Stimulated activated CD8-positive, alpha-beta memory T cell treated with anti-CD3 and anti-CD28 coated beads, Interleukin-2, amount 100 ng/mL, for 1 hour (primary cell): ENCODE measurements around the gene NLRC3.

Experiments
- DNase-seq, 2 donors: peaks; one replicate each; pipeline ENCODE4 v3.0.0-alpha.2; 2020; ENCODE audit warnings: low read depth in 2 of 2

The NLRC3 gene

GRCh38 chr16:3597226-3597625 lies 20.0 kb upstream of the NLRC3 start:
- DNase-seq = no peak

- DNase-seq = no peak
These were observed 19.1 kb upstream of the NLRC3 start for GRCh38 chr16:3596101-3596861.

GRCh38 chr16:3595521-3596021 lies 18.4 kb upstream of the NLRC3 start:
- no peak for DNase-seq

GRCh38 chr16:3595110-3595486 lies 17.9 kb upstream of the NLRC3 start:
- DNase-seq = no peak

GRCh38 chr16:3594316-3595109 lies 17.3 kb upstream of the NLRC3 start:
- DNase-seq = no peak

GRCh38 chr16:3592559-3592958 lies 15.4 kb upstream of the NLRC3 start:
- DNase-seq = no peak

- DNase-seq = no peak
These were observed 14.8 kb upstream of the NLRC3 start for GRCh38 chr16:3591991-3592390.

- DNase-seq = no peak
These were observed 14.2 kb upstream of the NLRC3 start for GRCh38 chr16:3591436-3591803.

GRCh38 chr16:3590736-3591435 lies 13.7 kb upstream of the NLRC3 start:
- no peak for DNase-seq

GRCh38 chr16:3589991-3590701 lies 12.9 kb upstream of the NLRC3 start:
- no peak for DNase-seq

GRCh38 chr16:3589441-3589921 lies 12.3 kb upstream of the NLRC3 start:
- DNase-seq = no peak

- no peak for DNase-seq
These were observed 11.8 kb upstream of the NLRC3 start for GRCh38 chr16:3589001-3589400.

- no peak for DNase-seq
These were observed 10.4 kb upstream of the NLRC3 start for GRCh38 chr16:3587547-3588110.

GRCh38 chr16:3584412-3584811 lies 7.2 kb upstream of the NLRC3 start:
- DNase-seq = no peak

GRCh38 chr16:3583303-3584038 lies 6.3 kb upstream of the NLRC3 start:
- DNase-seq = no peak

- no peak for DNase-seq
These were observed 5.3 kb upstream of the NLRC3 start for GRCh38 chr16:3582276-3583165.

- DNase-seq = no peak
These were observed 4.2 kb upstream of the NLRC3 start for GRCh38 chr16:3581392-3581791.

- no peak for DNase-seq
These were observed 3.5 kb upstream of the NLRC3 start for GRCh38 chr16:3580686-3581085.

GRCh38 chr16:3580251-3580651 lies 3.0 kb upstream of the NLRC3 start:
- no peak for DNase-seq

GRCh38 chr16:3579776-3580175 lies 2.6 kb upstream of the NLRC3 start:
- no peak for DNase-seq
